Measurements from ENCODE around the gene SOWAHB.

SOWAHB gene

DNA sequence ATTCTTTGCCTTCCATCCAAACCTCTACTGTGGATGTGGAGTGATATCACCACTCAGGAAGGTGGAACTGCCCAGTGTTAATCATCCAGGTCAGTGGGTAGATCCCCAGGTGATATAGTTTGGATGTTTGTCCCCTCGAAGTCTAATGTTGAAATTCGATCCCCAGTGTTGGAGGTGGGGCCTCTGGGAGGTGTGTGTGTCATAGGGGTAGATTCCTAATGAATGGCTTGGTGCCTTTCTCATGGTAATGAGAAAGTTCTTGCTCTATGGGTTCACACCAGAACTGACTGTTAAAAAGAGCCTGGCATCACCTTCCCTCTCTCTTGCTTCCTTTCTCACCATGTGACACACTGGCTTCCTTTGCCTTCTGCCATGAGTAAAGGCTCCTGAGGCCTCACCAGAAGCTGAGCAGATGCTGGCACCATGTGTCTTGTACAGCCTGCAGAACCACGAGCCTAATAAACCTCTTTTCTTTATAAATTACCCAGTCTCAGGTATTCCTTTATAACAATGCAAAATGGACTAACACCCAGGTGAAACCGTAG is 6.8 kb upstream of the SOWAHB start:
- TF ChIP-seq, protein P1, sequence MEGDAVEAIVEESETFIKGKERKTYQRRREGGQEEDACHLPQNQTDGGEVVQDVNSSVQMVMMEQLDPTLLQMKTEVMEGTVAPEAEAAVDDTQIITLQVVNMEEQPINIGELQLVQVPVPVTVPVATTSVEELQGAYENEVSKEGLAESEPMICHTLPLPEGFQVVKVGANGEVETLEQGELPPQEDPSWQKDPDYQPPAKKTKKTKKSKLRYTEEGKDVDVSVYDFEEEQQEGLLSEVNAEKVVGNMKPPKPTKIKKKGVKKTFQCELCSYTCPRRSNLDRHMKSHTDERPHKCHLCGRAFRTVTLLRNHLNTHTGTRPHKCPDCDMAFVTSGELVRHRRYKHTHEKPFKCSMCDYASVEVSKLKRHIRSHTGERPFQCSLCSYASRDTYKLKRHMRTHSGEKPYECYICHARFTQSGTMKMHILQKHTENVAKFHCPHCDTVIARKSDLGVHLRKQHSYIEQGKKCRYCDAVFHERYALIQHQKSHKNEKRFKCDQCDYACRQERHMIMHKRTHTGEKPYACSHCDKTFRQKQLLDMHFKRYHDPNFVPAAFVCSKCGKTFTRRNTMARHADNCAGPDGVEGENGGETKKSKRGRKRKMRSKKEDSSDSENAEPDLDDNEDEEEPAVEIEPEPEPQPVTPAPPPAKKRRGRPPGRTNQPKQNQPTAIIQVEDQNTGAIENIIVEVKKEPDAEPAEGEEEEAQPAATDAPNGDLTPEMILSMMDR (IDR thresholded peaks at IDR 0.05; ENCODE audit: low read depth, low read length): no peak
- DNase-seq (ENCODE audit: extremely low read depth, low read depth): no peak

DNA sequence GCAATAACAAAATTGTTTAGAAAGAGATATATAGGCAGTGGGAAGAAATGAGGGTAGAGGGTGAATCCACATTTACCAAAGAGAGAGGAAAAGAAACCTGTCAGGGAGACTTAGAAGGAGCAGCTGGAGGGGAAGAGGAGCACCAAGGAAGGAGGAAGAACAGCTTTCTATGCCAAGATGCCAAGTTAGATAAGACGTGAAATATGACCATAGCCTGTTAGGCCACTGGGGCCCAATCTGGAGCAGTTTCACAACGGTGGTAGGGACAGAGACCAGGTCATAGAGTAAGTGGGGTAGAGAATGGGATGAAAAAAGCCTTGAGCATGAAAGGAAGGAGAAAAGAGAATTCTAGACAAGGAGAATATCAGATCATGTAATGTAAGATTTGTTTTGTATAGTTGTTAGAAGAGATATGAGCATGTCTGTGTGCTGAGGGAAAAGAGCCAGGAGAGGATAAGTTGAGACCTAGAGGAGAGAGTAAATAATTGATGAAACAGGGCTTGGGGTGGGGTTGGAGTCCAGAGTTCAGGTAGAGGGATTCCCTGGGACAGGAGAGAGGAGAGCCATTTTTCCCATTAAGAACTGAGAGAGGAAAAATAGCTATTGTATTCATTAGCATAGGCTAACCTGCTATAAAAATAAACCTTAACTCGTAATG is 4.4 kb upstream of the SOWAHB start:
- DNase-seq (ENCODE audit: extremely low read depth, low read depth): no peak
- TF ChIP-seq, protein P1 (IDR thresholded peaks at IDR 0.05; ENCODE audit: low read depth, low read length): no peak

DNA sequence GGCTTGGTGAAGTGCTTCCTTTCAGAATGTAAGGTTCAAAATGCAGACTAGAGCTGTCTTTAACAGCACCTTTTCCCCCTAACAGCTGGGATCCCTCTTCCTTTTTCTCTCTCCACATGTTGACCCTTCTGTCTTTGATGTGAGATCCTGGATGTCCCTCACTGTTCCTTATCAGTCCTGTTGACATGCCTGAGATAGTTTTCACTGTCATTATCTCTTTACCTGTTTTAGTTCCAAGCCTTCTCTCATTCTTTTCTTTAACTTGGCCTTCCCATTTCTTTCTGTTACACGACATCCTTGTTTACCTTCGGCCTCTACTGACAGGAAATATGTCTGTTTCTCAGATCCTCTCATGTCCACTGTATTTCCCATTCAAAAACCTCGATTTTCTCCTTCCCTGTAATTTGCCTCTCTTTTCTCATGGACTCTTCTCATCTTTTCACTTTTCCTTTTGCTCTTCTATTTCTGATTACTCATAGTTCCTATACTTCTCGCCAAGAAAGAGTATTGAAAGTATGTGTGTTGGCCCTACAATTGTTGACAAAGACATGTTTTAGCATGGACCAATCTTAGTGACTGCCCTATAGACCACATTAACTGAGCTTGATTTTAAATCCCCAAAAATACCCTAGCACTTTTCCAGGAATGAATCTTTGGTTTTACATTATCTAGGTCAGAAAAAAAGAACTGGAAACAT is 1.2 kb upstream of the SOWAHB start:
- no peak for DNase-seq (ENCODE audit: extremely low read depth, low read depth)
- TF ChIP-seq, protein P1 (IDR thresholded peaks at IDR 0.05; ENCODE audit: low read depth, low read length): no peak

DNA sequence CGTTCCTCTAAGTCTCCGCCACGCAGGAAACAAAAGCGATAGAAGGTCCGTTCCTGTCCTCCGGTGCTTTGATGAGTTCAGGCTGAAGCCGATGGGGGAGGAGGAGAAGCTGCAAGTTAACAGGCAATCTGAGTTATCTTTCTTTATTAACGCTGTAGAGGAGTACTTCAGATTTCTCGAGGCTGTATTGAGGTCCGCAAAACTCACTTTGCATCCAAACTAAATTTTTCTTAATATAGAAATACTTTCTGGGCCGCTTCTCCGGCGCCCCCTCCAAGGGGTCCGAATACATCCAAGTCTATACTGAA is 395 bp upstream of the SOWAHB start:
- no peak for DNase-seq (ENCODE audit: extremely low read depth, low read depth)
- TF ChIP-seq, protein P1 (IDR thresholded peaks at IDR 0.05; ENCODE audit: low read depth, low read length): no peak

DNA sequence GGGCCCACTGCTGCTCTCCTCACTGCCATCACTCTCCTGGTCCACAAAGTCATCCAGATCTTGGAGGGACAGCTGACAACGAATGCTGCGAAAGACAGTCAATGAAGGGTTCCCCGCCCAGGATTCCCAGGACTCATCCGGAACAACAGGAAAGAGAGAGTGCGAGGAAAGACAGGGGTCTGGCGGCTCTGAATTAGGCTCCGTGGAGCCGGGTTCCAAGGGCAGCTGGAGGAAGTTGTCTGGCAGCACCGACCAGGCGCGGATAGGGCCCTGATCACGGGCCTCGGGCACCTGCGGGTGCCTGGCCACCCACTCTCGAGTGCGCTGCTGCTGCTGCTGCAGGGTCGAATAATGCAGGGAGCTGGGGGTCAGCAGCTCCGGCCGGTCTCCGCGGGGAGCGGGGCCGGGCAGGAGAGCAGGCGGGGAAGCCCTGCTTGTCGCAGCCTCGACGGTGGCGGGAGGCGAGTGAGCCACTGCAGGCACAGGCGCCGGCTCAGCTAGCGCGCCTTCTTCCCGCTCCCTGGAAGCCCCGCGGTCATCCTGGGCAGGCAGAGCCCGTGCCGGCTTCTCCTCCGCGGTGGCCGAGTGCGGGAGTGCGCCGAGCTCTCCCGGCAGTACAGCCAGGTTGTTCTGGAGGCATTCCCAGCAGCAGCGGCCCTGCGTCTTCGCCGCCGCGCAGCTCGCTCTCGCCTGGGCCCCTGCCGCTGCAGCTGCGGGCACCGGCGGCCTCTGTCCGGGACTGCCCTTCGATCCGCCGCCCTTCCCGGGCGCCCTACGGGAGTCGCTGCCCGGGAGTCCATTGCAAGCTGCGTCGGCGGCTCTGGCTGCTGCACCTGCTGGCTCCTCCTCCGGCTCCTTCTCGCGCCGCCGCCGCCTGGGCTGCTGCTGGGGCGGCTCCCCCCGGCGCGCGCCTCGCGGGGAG is 1.1 kb downstream of the SOWAHB start:
- DNase-seq (ENCODE audit: extremely low read depth, low read depth): no peak
- TF ChIP-seq, protein P1 (IDR thresholded peaks at IDR 0.05; ENCODE audit: low read depth, low read length): no peak

DNA sequence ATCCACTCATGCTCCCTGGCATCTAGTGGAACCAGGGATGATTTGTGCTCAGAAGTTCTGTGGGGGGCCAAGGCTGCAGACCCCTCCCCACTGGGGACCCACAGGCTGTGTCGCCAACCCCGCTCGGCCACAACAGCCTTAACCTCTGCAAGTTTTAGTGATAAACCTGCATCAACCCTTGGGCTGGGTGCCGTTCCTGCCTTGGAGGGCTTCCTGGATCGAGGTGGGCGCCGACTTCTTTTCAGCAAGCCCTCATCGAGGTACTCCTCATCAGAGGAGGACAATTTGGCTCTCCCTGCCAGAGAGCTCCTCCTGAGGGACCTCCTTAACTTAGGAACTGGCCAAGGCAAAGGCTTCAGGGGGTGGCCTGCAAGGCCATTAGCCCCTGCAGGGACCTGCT is 1.9 kb downstream of the SOWAHB start:
- TF ChIP-seq, protein P1 (IDR thresholded peaks at IDR 0.05; ENCODE audit: low read depth, low read length): no peak
- DNase-seq (ENCODE audit: extremely low read depth, low read depth): no peak

Data from AG09319 (cell line).